BLaER1 treated with 17β-estradiol and CSF1 and Interleukin-3, amounts not matched to agents 10 nM and 100 nM (cell line): ENCODE measurements around the gene PLK1.

Source experiments
- H3K27ac ChIP-seq, 11 experiments: shearing (Covaris generic); formaldehyde crosslinking; 2 replicates each; pipeline ENCODE4 v1.8.1; 2022
- H3K27me3 ChIP-seq, 11 experiments: shearing (Covaris generic); formaldehyde crosslinking; 2 replicates each; pipeline ENCODE4 v1.8.1; 2022
- H3K36me3 ChIP-seq, 11 experiments: shearing (Covaris generic); formaldehyde crosslinking; 2 replicates each; pipeline ENCODE4 v1.8.1; 2022
- H3K4me1 ChIP-seq, 10 experiments: shearing (Covaris generic); formaldehyde crosslinking; 2 replicates each; pipeline ENCODE4 v1.8.1; 2022
- H3K4me2 ChIP-seq, 11 experiments: shearing (Covaris generic); formaldehyde crosslinking; 2 replicates each; pipeline ENCODE4 v1.8.1; 2022
- H3K4me3 ChIP-seq, 10 experiments: shearing (Covaris generic); formaldehyde crosslinking; 2 replicates each; pipeline ENCODE4 v1.8.1; 2022
- H3K9ac ChIP-seq, 11 experiments: shearing (Covaris generic); formaldehyde crosslinking; 2 replicates each; pipeline ENCODE4 v1.8.1; 2022
- H3K9me3 ChIP-seq, 11 experiments: shearing (Covaris generic); formaldehyde crosslinking; replicated peaks in 1 of 11; 2 replicates each; pipeline ENCODE4 v1.8.1; 2022
- H4K20me1 ChIP-seq, 11 experiments: shearing (Covaris generic); formaldehyde crosslinking; 2 replicates each; pipeline ENCODE4 v1.8.1; 2022
- Cebpa-rat ChIP-seq, 11 experiments: shearing (Covaris generic); IDR thresholded peaks; 2 replicates each; pipeline ENCODE4 v1.8.1; 2022

Gene PLK1

GRCh38 chr16:23673971-23674614, 4.6 kb upstream of the PLK1 start:
- TF ChIP-seq Cebpa-rat (IDR thresholded peaks at IDR 0.05): no peak
- H3K4me3 ChIP-seq: no peak overlapping the region
- no peaks in the 10 kb centered on the region for H3K9me3 ChIP-seq
- H3K36me3 ChIP-seq: peaks cover 34 to 65% (median 53%) of the 10 kb centered on the region in 11 experiments
- no peak overlapping the region for H3K9ac ChIP-seq
- H3K4me1 ChIP-seq: peaks cover 14 to 35% (median 24%) of the 10 kb centered on the region in 10 experiments; a peak in 19 of 20 replicates
- H3K4me2 ChIP-seq: no peak overlapping the region
- H4K20me1 ChIP-seq: peaks cover 0 to 18% (median 14%) of the 10 kb centered on the region in 11 experiments; a peak in 15 of 22 replicates
- H3K27me3 ChIP-seq: no peaks in the 10 kb centered on the region
- H3K27ac ChIP-seq: no peak overlapping the region

- Histone ChIP-seq H3K4me3 (no peak overlapping the region), H3K4me2 (no peak overlapping the region), H4K20me1 (peaks cover 5 to 34% (median 23%) of the 10 kb centered on the region in 11 experiments; a peak in 20 of 22 replicates), H3K27me3 (no peaks in the 10 kb centered on the region), H3K27ac (no peak overlapping the region), H3K4me1 (peaks cover 28 to 41% (median 33%) of the 10 kb centered on the region in 10 experiments), H3K36me3 (peaks cover 23 to 60% (median 47%) of the 10 kb centered on the region in 11 experiments; a peak in 21 of 22 replicates), H3K9ac (no peak overlapping the region), H3K9me3 (no peaks in the 10 kb centered on the region)
- no peak for TF ChIP-seq Cebpa-rat (IDR thresholded peaks at IDR 0.05)
These were observed 1.7 kb upstream of the PLK1 start for GRCh38 chr16:23676924-23677480.

GRCh38 chr16:23679274-23679985, 741 bp downstream of the PLK1 start:
- peak overlapping the region; percentile 63 to 92 (median 85) for H3K9ac ChIP-seq
- H3K4me1 ChIP-seq: peaks cover 31 to 64% (median 39%) of the 10 kb centered on the region in 10 experiments
- H3K4me2 ChIP-seq: peak overlapping the region; percentile 86 to 100 (median 95)
- H3K36me3 ChIP-seq: peaks cover 19 to 62% (median 57%) of the 10 kb centered on the region in 11 experiments
- H4K20me1 ChIP-seq: peaks cover 5 to 57% (median 41%) of the 10 kb centered on the region in 11 experiments; a peak in 20 of 22 replicates
- no peaks in the 10 kb centered on the region for H3K9me3 ChIP-seq
- no peak for TF ChIP-seq Cebpa-rat (IDR thresholded peaks at IDR 0.05)
- no peaks in the 10 kb centered on the region for H3K27me3 ChIP-seq
- H3K4me3 ChIP-seq: peak overlapping the region; percentile 68 to 94 (median 80)
- H3K27ac ChIP-seq: peak overlapping the region in 10 of 11 experiments; percentile 67 to 92 (median 83); a peak in 20 of 22 replicates

GRCh38 chr16:23679986-23680336, 1.3 kb downstream of the PLK1 start:
- TF ChIP-seq Cebpa-rat (IDR thresholded peaks at IDR 0.05): no peak
- peaks cover 21 to 62% (median 57%) of the 10 kb centered on the region in 11 experiments for H3K36me3 ChIP-seq
- H3K4me1 ChIP-seq: peaks cover 31 to 64% (median 39%) of the 10 kb centered on the region in 10 experiments
- no peaks in the 10 kb centered on the region for H3K9me3 ChIP-seq
- peaks cover 5 to 60% (median 44%) of the 10 kb centered on the region in 11 experiments; a peak in 20 of 22 replicates for H4K20me1 ChIP-seq
- no peaks in the 10 kb centered on the region for H3K27me3 ChIP-seq
- H3K4me2 ChIP-seq: peak overlapping the region; percentile 86 to 100 (median 95)
- H3K9ac ChIP-seq: peak overlapping the region; percentile 63 to 92 (median 85); a peak in 21 of 22 replicates
- peak overlapping the region in 10 of 11 experiments; percentile 67 to 92 (median 83); a peak in 20 of 22 replicates for H3K27ac ChIP-seq
- peak overlapping the region; percentile 68 to 94 (median 80) for H3K4me3 ChIP-seq

GRCh38 chr16:23682181-23682580, 3.5 kb downstream of the PLK1 start:
- Histone ChIP-seq H3K4me2 (peak overlapping the region; percentile 86 to 100 (median 95); a peak in 18 of 22 replicates), H3K27me3 (no peaks in the 10 kb centered on the region), H4K20me1 (peaks cover 5 to 80% (median 51%) of the 10 kb centered on the region in 11 experiments; a peak in 20 of 22 replicates), H3K9me3 (no peaks in the 10 kb centered on the region), H3K27ac (peak overlapping the region in 1 of 11 experiments; percentile 27; a peak in 2 of 22 replicates), H3K9ac (peak overlapping the region in 1 of 11 experiments; percentile 1; a peak in 1 of 22 replicates), H3K36me3 (peaks cover 36 to 74% (median 71%) of the 10 kb centered on the region in 11 experiments), H3K4me3 (peak overlapping the region in 2 of 10 experiments; percentile 4 to 81; a peak in 1 of 20 replicates), H3K4me1 (peaks cover 31 to 61% (median 39%) of the 10 kb centered on the region in 10 experiments)
- no peak; a peak in 1 of 22 replicates for TF ChIP-seq Cebpa-rat (IDR thresholded peaks at IDR 0.05)

GRCh38 chr16:23683487-23683886, 4.8 kb downstream of the PLK1 start:
- TF ChIP-seq Cebpa-rat (IDR thresholded peaks at IDR 0.05): no peak
- Histone ChIP-seq H3K9me3 (no peaks in the 10 kb centered on the region), H3K9ac (peak overlapping the region in 1 of 11 experiments; percentile 41; a peak in 1 of 22 replicates), H3K27me3 (no peaks in the 10 kb centered on the region), H3K4me2 (peak overlapping the region in 3 of 11 experiments; percentile 97 to 100 (median 98); a peak in 3 of 22 replicates), H3K27ac (peak overlapping the region in 1 of 11 experiments; percentile 27; a peak in 1 of 22 replicates), H3K36me3 (peaks cover 49 to 87% (median 84%) of the 10 kb centered on the region in 11 experiments), H4K20me1 (peaks cover 5 to 93% (median 64%) of the 10 kb centered on the region in 11 experiments; a peak in 20 of 22 replicates), H3K4me3 (no peak overlapping the region), H3K4me1 (peaks cover 28 to 50% (median 32%) of the 10 kb centered on the region in 10 experiments)

- Histone ChIP-seq H3K4me3 (no peak overlapping the region), H3K4me2 (no peak overlapping the region), H4K20me1 (peaks cover 0 to 94% (median 75%) of the 10 kb centered on the region in 11 experiments; a peak in 16 of 22 replicates), H3K27me3 (no peaks in the 10 kb centered on the region), H3K9me3 (no peaks in the 10 kb centered on the region), H3K9ac (no peak overlapping the region), H3K4me1 (peaks cover 0 to 20% (median under 1%) of the 10 kb centered on the region in 10 experiments; a peak in 9 of 20 replicates), H3K27ac (no peak overlapping the region), H3K36me3 (peaks cover 77 to 100% (median 99%) of the 10 kb centered on the region in 11 experiments)
- no peak for TF ChIP-seq Cebpa-rat (IDR thresholded peaks at IDR 0.05)
These were observed 8.5 kb downstream of the PLK1 start for GRCh38 chr16:23687034-23687808.
